ENCODE results near the gene CELSR1. TPM values are rescaled to one million over a fixed set of nuclear protein-coding genes. Genes with fewer than 3 reads are reported as not detected.

The CELSR1 gene
- total RNA-seq, 1 experiment from 2014 or later: 14.2 TPM

DNA sequence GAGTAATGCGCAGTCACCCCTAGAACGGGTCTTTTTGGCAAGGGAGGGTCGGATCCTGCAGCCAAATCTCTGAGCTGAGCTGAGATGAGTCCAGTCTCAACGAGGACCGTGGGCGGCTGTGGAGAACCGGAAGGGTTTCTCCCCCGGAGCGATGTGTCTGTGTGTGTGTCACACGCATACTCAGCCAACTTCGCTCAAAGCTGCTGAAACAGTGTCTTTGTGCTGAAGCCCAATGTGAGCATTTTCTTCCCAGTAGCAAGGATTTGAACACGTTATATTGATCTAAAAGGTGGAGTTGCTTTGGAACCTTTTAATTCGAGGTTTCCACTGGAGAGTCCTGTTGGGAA, 1.4 kb upstream of the CELSR1 start:
- ATAC-seq: peak; percentile 11; the same call in 1 of the 2 replicates
- intact Hi-C loops (cut with micrococcal nuclease): no loop called here
- CTCF ChIA-PET: interaction anchor here (0.6 kb wide), 1 partner anchor 82 kb away, joined by 3 read pairs; no protein-coding TSS in a partner anchor

DNA sequence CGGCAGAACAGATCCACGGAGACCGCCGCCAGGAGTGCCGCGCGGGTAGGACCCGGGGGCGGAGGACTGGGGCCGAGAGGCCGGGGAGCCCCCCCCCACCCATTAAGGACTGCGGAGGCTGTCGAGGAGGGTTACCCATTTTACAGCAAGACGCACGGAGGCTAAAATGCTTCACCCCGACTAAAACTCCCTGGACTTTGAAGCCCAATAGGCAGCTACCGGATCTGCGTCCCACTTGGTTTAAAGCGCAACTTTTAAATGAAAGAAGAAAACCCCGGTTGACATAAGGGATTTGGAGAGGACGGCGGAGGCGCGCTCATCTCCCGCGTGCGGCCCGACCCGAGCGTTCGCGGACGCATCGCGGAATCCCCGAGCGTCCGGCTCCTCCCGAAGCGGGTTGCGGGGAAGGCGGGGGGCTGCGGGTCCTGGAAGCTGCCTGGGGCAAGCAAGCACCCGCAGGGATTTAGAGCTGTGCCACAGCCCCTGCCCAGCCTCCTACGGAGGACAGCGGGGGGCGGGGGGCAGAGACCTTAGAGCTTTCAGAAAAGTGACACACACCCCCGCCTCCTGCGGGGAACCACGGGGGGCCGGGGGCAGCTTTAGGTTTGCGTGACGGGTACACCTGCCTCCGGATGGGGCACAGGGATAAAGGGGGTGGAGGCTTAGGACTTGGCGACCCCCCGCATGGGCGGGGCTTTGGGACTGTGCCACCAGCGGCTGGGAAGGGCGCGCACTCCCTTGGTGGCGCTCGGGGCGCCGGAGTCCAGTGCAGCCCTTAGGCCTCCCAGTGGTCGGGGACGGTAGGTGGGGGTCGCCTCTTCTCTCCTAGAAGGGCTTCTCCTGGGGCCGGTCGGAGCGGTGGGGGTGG, 760 bp upstream of the CELSR1 start:
- H3K36me3 ChIP-seq (ENCODE audit: low read depth, low read length): no peaks in the 10 kb centered on the region
- H4K20me1 ChIP-seq (ENCODE audit: low read length): no peaks in the 10 kb centered on the region
- ATAC-seq: peak; percentile 12
- ChIA-PET POLR2A (ENCODE audit: unreplicated experiment) (interaction anchor here (0.7 kb wide), 2 partner anchors 9 to 170 kb away, joined by 4 to 5 read pairs; no protein-coding TSS in a partner anchor), CTCF (interaction anchor here (0.6 kb wide), 1 partner anchor 81 kb away, joined by 3 read pairs; no protein-coding TSS in a partner anchor)
- intact Hi-C loops (cut with micrococcal nuclease): no loop called here
- H3K27me3 ChIP-seq (ENCODE audit: low read length): no peaks in the 10 kb centered on the region
- no peak overlapping the region; the same call in 1 of the 2 replicates for H3K27ac ChIP-seq (ENCODE audit: low read length)
- DNase-seq: peak; percentile 37
- no peaks in the 10 kb centered on the region for H3K9me3 ChIP-seq (ENCODE audit: low read length)
- peak overlapping the region; percentile 95 for H3K4me2 ChIP-seq (ENCODE audit: low read length)
- BruUV-seq (replicated peaks): TSS peak; percentile 44
- H3K9ac ChIP-seq (ENCODE audit: low read length): peak overlapping the region; percentile 49
- H2AFZ ChIP-seq (ENCODE audit: low read length): peak overlapping the region; percentile 76
- H3K4me1 ChIP-seq (ENCODE audit: insufficient read depth, low read length): peaks cover 21% of the 10 kb centered on the region
- no peaks in the 10 kb centered on the region for H3K9me2 ChIP-seq (replicated peaks; ENCODE audit: low read length)
- peaks cover 30% of the 10 kb centered on the region for H3K79me2 ChIP-seq (ENCODE audit: low read length)
- no peaks in the 10 kb centered on the region for H3F3A ChIP-seq (ENCODE audit: low read length, unreplicated experiment)
- TF ChIP-seq EZH2 (IDR thresholded peaks at IDR 0.05; ENCODE audit: low read length, unreplicated experiment) (no peak), EZH2phosphoT487 (IDR thresholded peaks at IDR 0.05; ENCODE audit: borderline replicate concordance, low read length) (no peak)
- TF ChIP-seq, protein P1, sequence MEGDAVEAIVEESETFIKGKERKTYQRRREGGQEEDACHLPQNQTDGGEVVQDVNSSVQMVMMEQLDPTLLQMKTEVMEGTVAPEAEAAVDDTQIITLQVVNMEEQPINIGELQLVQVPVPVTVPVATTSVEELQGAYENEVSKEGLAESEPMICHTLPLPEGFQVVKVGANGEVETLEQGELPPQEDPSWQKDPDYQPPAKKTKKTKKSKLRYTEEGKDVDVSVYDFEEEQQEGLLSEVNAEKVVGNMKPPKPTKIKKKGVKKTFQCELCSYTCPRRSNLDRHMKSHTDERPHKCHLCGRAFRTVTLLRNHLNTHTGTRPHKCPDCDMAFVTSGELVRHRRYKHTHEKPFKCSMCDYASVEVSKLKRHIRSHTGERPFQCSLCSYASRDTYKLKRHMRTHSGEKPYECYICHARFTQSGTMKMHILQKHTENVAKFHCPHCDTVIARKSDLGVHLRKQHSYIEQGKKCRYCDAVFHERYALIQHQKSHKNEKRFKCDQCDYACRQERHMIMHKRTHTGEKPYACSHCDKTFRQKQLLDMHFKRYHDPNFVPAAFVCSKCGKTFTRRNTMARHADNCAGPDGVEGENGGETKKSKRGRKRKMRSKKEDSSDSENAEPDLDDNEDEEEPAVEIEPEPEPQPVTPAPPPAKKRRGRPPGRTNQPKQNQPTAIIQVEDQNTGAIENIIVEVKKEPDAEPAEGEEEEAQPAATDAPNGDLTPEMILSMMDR (conservative IDR thresholded peaks at IDR 0.05; ENCODE audit: low read depth, low read length): peak; percentile 39
- peak overlapping the region; percentile 81 for H3K4me3 ChIP-seq (ENCODE audit: low read length)

More for the DNA sequence above, 1.4 kb upstream of the CELSR1 start:
- Histone ChIP-seq H3K9ac (ENCODE audit: low read length) (peak overlapping the region; percentile 49; the same call in 1 of the 2 replicates), H3K9me2 (replicated peaks; ENCODE audit: low read length) (no peaks in the 10 kb centered on the region), H3K4me3 (ENCODE audit: low read length) (peak overlapping the region; percentile 81), H3K79me2 (ENCODE audit: low read length) (peaks cover 24% of the 10 kb centered on the region), H2AFZ (ENCODE audit: low read length) (peak overlapping the region; percentile 76), H3K4me1 (ENCODE audit: insufficient read depth, low read length) (peaks cover 15% of the 10 kb centered on the region), H4K20me1 (ENCODE audit: low read length) (no peaks in the 10 kb centered on the region), H3K27ac (ENCODE audit: low read length) (no peak overlapping the region), H3F3A (ENCODE audit: low read length, unreplicated experiment) (no peaks in the 10 kb centered on the region), H3K9me3 (ENCODE audit: low read length) (no peaks in the 10 kb centered on the region), H3K27me3 (ENCODE audit: low read length) (no peaks in the 10 kb centered on the region), H3K4me2 (ENCODE audit: low read length) (peak overlapping the region; percentile 95), H3K36me3 (ENCODE audit: low read depth, low read length) (no peaks in the 10 kb centered on the region)
- peak; percentile 54 for DNase-seq
- POLR2A ChIA-PET (ENCODE audit: unreplicated experiment): interaction anchor here (0.7 kb wide), 1 partner anchor 171 kb away, joined by 5 read pairs; no protein-coding TSS in a partner anchor
- BruUV-seq (replicated peaks): no TSS peak
- TF ChIP-seq, protein P1 (conservative IDR thresholded peaks at IDR 0.05; ENCODE audit: low read depth, low read length): no peak
- TF ChIP-seq EZH2phosphoT487 (IDR thresholded peaks at IDR 0.05; ENCODE audit: borderline replicate concordance, low read length): no peak
- TF ChIP-seq EZH2 (IDR thresholded peaks at IDR 0.05; ENCODE audit: low read length, unreplicated experiment): no peak

All from PC-3 (cell line).